Activated T-helper 2 cell treated with anti-CD3 and anti-CD28 coated beads, Interferon-gamma antibody, Interleukin-2, Interleukin-4, amounts not matched to agents 10 μg/mL and 5 μg/mL and 100 μg/mL, durations not matched to agents 14 hours and 24 hours and 36 hours (primary cell): Measurements from ENCODE around the gene TPM3. TPM values are rescaled to one million over a fixed set of nuclear protein-coding genes. Genes with fewer than 3 reads are reported as not detected.
"Not testable (repeated sequence)": the region's sequence is repeated elsewhere in the genome, so short reads cannot be mapped to it uniquely, and the experiment has no call there.

Experiments used
- DNase-seq: peaks from one replicate; pipeline ENCODE4 v3.0.0; 2021; ENCODE audit warnings: low spot score
- H3K27ac Mint-ChIP-seq: one replicate; pipeline ENCODE4 v1.8.0; 2021; ENCODE audit warnings: mixed read lengths
- H3K27me3 Mint-ChIP-seq: one replicate; pipeline ENCODE4 v1.8.0; 2021; ENCODE audit warnings: low read depth, mixed read lengths
- H3K36me3 Mint-ChIP-seq: one replicate; pipeline ENCODE4 v1.8.0; 2021; ENCODE audit warnings: low read depth, mixed read lengths
- H3K4me1 Mint-ChIP-seq: one replicate; pipeline ENCODE4 v1.8.0; 2021; ENCODE audit warnings: low read depth, mixed read lengths
- H3K4me3 Mint-ChIP-seq: one replicate; pipeline ENCODE4 v1.8.0; 2021; ENCODE audit warnings: low read depth, mild to moderate bottlenecking, moderate library complexity, mixed read lengths
- H3K9me3 Mint-ChIP-seq: one replicate; pipeline ENCODE4 v1.8.0; 2021; ENCODE audit warnings: mixed read lengths
- intact Hi-C: fragments of 100-400 bp; cut with micrococcal nuclease; formaldehyde crosslinking; loops from one replicate; pipeline ENCODE4 v1.15.1; 2023
- total RNA-seq: library from RNA; stranded (reverse); gene quantifications from 2 replicates; pipeline ENCODE4 v1.2.3, GENCODE V29; 2022

Gene TPM3
- 696 and 759 TPM in 2 replicates for total RNA-seq

DNA sequence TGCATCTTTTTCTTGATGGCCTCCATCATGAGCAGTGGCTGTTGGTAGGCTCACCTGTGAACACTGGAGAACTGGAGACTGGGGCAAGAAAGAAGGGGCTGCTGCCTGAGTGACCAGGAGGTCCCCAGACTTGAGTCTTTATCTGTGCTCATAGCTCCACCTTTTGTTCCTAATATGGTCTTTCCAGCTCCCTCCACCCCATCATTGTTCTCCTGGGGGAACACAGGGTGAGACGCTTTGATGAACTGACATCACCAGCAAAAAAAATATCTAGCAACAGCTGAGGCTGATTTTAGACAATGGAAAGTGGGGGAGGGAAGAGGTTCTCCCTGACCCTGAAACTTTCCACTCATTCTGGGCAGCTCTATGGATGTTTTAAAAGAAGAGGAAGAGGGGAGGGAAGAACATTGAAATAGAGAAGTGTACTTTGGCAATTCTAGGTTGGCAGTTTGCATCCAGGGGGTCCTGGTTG is at the start of gene TPM3:
TPM3 (minus strand) TSS at position 111 of the 472 bp plus-strand sequence; CDS start at position 29, 82 bp downstream.
- H3K27me3 Mint-ChIP-seq = peaks cover 37% of the 10 kb centered on the region
- no peak within 1 kb of the TSS for H3K27ac Mint-ChIP-seq
- H3K4me1 Mint-ChIP-seq = peaks cover 3% of the 10 kb centered on the region
- no peak for DNase-seq
- no peak within 1 kb of the TSS for H3K4me3 Mint-ChIP-seq
- no peaks in the 10 kb centered on the region for H3K9me3 Mint-ChIP-seq
- H3K36me3 Mint-ChIP-seq = no peaks in the 10 kb centered on the region
- intact Hi-C loops = no loop called here

DNA sequence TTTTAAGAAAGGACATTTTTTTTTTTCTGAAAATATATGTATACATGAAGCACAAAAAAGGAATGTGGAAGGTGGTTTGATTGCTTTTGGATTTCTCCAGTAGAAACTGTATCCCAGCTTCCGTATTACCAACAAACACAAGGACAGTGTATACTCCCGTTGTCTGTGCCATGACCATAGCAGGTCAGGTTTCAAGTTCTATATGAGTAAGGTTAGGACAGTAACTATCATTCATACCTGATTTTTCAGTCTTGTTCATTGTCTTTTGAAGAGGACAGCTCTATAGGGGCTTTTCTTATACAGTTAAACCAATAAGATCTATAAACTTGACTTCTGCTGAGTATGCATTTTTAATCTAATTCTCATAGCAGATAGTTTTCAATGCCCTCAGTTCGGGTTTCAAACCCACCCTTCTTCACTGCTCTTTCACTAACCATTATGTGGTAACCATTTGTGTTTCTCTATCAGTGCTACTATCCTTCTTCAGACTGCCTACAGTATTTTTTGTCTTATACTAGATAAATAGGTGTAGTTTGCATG is 48.5 kb upstream of the TPM3 start:
- no peaks in the 10 kb centered on the region for H3K27me3 Mint-ChIP-seq
- intact Hi-C loops = no loop called here
- DNase-seq = no peak
- peaks cover 90% of the 10 kb centered on the region for H3K36me3 Mint-ChIP-seq
- H3K27ac Mint-ChIP-seq = peak overlapping the region; percentile 61
- no peak overlapping the region for H3K4me3 Mint-ChIP-seq
- H3K4me1 Mint-ChIP-seq = peaks cover 17% of the 10 kb centered on the region
- H3K9me3 Mint-ChIP-seq = no peaks in the 10 kb centered on the region

DNA sequence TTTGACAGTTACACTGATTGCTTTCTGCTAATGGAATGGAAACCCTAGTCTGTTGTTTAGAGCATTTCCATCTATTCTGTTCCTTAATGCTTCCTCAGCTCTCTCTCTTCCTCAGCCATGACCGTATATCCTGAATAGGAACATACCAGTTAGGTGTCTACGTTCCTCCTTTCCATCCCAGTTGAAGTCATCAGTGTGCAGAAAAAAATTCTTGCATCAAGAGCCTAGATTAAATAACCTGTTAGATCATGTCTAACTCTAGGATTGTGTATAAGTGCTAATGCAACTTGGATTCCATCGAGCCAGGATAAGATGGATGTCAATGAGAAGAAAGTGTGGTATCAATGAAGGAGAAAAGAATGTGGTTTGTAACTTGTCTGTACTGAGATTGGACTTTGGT is 47.6 kb upstream of the TPM3 start:
- intact Hi-C loops = no loop called here
- no peak for DNase-seq
- peak overlapping the region; percentile 53 for H3K27ac Mint-ChIP-seq
- H3K27me3 Mint-ChIP-seq = no peaks in the 10 kb centered on the region
- no peaks in the 10 kb centered on the region for H3K9me3 Mint-ChIP-seq
- peaks cover 90% of the 10 kb centered on the region for H3K36me3 Mint-ChIP-seq
- H3K4me3 Mint-ChIP-seq = no peak overlapping the region
- H3K4me1 Mint-ChIP-seq = peaks cover 17% of the 10 kb centered on the region

DNA sequence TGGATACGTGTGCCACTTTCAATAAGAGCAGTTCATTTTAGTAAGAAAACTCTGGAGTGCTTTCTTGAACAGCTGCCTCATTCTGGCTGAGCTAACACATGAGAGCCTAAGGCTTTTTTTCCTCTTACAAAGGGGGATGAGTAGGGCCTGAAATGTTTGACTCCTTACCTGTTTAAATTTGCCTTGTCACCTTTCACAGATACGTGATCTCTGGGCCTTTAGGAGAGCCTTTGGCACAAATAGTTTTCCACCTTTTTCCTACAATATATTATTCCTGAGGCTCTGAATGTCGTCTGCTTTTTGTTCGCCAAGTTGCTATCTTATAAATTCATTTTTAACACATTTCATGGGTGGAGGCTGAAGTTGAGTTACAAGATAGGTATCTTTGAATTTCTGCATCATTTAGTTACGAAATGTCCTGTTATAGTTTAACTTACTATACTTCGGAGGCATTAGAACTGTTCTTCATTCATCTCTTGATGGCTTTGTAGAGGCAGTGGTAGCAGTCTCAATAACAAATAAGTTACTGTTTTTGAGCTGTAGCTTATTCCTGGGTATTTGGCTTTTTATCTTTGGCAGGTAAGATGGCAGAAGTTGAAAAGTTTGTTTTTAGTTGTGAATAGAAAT is 46.1 kb upstream of the TPM3 start:
- intact Hi-C loops = no loop called here
- Mint-ChIP-seq H3K27me3 (no peaks in the 10 kb centered on the region), H3K4me3 (no peak overlapping the region), H3K36me3 (peaks cover 88% of the 10 kb centered on the region), H3K4me1 (peaks cover 17% of the 10 kb centered on the region), H3K27ac (no peak overlapping the region), H3K9me3 (no peaks in the 10 kb centered on the region)
- no peak for DNase-seq

DNA sequence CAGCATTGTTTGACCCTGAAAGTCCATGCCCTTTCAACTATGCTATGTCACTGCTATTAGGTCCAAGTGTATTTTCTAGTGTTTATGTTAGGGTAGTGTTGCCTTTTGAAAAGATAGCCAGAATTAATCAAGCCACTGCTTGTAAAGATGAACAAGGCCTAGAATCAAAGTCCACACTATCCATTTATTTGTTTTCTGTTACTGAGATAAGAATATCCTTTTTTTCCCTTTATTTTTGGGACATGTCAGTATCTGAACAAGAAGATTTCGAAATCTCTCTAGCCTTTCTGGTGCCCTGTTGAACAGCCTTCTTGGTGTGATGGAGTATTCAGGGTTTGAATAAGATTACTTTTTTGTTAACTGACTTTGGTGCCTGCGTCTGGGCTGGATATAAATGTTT is 45.5 kb upstream of the TPM3 start:
- no peak overlapping the region for H3K4me3 Mint-ChIP-seq
- no peak overlapping the region for H3K27ac Mint-ChIP-seq
- intact Hi-C loops = no loop called here
- H3K4me1 Mint-ChIP-seq = peaks cover 17% of the 10 kb centered on the region
- peaks cover 85% of the 10 kb centered on the region for H3K36me3 Mint-ChIP-seq
- no peaks in the 10 kb centered on the region for H3K9me3 Mint-ChIP-seq
- no peaks in the 10 kb centered on the region for H3K27me3 Mint-ChIP-seq
- no peak for DNase-seq

DNA sequence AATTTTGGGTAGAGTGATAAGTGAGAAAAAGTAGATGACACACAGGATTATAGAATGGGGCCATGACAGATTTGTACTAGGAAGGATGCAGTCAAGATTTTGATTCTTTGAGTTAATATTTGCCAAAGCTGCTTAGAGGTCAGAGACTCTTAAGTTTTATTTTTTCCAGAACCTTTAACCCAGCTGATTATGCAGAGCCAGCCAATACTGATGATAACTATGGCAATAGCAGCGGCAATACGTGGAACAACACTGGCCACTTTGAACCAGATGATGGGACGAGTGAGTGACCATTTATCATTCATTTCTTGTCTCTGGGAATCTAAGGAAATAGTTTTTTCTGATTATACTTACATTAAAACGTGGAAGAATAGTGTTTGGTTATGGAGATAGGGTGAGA is 45.0 kb upstream of the TPM3 start:
- peaks cover 85% of the 10 kb centered on the region for H3K36me3 Mint-ChIP-seq
- no peaks in the 10 kb centered on the region for H3K27me3 Mint-ChIP-seq
- peaks cover 15% of the 10 kb centered on the region for H3K4me1 Mint-ChIP-seq
- no peak for DNase-seq
- intact Hi-C loops = no loop called here
- no peaks in the 10 kb centered on the region for H3K9me3 Mint-ChIP-seq
- H3K27ac Mint-ChIP-seq = no peak overlapping the region
- H3K4me3 Mint-ChIP-seq = no peak overlapping the region

DNA sequence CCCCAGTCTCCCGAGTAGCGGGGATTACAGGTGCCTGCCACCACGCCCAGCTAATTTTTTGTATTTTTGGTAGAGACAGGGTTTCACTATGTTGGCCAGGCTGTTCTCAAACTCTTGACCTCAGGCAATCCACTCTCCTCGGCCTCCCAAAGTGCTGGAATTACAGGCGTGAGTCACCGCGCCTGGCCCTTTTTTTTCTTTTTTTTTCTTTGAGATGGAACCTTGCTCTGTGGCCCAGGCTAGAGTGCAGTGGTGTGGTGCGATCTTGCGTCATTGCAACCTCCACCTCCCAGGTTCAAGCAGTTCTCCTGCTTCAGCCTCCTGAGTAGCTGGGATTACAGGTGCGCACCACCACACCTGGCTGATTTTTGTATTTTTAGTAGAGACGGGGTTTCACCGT is 41.2 kb upstream of the TPM3 start:
- H3K27ac Mint-ChIP-seq, DNase-seq, H3K4me3 Mint-ChIP-seq, H3K27me3 Mint-ChIP-seq, H3K4me1 Mint-ChIP-seq, intact Hi-C loops, H3K9me3 Mint-ChIP-seq: not testable (repeated sequence)
- H3K36me3 Mint-ChIP-seq = peaks cover 84% of the 10 kb centered on the region

DNA sequence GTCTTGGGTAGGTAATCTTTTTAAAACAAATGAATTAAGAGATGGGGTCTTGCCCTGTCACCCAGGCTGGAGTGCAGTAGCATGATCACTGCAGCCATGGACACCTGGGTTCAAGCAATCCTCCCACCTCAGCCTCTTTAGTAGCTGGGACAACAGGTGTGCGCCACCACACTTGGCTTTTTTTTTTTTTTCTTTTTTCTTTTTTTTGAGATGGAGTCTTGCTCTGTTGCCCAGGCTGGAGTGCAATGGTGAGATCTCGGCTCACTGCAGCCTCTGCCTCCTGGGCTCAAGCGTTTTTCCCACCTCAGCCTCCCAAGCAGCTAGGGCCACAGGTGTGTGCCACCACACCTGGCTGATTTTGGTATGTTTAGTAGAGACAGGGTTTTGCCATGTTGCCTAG is 39.2 kb upstream of the TPM3 start:
- H3K27me3 Mint-ChIP-seq, intact Hi-C loops, H3K4me1 Mint-ChIP-seq, H3K27ac Mint-ChIP-seq, H3K9me3 Mint-ChIP-seq, DNase-seq, H3K4me3 Mint-ChIP-seq: not testable (repeated sequence)
- peaks cover 84% of the 10 kb centered on the region for H3K36me3 Mint-ChIP-seq

DNA sequence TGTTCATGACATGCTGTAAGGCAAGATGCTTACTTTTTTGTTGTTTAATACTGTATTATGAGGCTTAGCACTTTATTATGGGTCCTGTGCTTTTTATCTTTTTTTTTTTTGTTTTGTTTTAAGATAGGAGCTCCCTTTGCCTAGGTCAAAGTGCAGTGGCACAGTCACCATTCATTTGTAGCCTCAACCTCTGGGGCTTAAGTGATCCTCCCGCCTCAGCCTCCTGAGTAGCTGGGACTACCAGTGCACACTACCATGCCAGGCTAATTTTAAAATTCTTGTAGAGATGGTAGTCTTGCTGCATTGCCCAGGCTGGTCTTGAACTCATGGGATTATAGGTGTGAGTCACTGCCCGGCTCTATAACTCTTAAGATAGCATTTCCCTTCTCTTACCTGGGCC is 33.5 kb upstream of the TPM3 start:
- intact Hi-C loops = no loop called here
- H3K27ac Mint-ChIP-seq = no peak overlapping the region
- H3K36me3 Mint-ChIP-seq = peaks cover 80% of the 10 kb centered on the region
- H3K4me3 Mint-ChIP-seq = no peak overlapping the region
- no peaks in the 10 kb centered on the region for H3K27me3 Mint-ChIP-seq
- DNase-seq = no peak
- H3K9me3 Mint-ChIP-seq = peaks cover 9% of the 10 kb centered on the region
- H3K4me1 Mint-ChIP-seq = peaks cover 37% of the 10 kb centered on the region

DNA sequence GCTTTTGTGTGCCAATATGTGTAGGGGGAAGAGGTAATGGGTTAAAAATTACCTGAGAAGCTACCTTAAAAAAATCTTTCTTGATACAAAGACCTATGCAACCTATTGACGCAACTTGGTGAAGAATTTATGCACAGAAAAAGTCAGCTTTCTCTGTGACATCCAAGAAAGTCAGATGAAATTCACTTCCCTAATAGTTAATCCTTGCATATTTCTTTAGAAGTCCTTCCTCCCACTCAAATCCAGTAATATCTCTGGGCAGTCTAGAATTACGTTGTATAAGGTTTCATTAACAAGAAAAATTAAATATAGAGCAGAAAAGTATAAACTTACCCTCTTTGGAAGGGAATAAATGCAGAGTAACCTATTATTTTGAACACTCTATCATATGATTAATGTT is 31.7 kb upstream of the TPM3 start:
- DNase-seq = no peak
- peaks cover 84% of the 10 kb centered on the region for H3K36me3 Mint-ChIP-seq
- intact Hi-C loops = loop anchor here (5.0 kb wide), 2 partner anchors 334 to 914 kb away; partner anchors contain the start of genes SLC50A1 and UBE2Q1
- peak overlapping the region; percentile 17 for H3K4me3 Mint-ChIP-seq
- H3K27me3 Mint-ChIP-seq = no peaks in the 10 kb centered on the region
- H3K9me3 Mint-ChIP-seq = peaks cover 9% of the 10 kb centered on the region
- H3K4me1 Mint-ChIP-seq = peaks cover 46% of the 10 kb centered on the region
- peak overlapping the region; percentile 81 for H3K27ac Mint-ChIP-seq

DNA sequence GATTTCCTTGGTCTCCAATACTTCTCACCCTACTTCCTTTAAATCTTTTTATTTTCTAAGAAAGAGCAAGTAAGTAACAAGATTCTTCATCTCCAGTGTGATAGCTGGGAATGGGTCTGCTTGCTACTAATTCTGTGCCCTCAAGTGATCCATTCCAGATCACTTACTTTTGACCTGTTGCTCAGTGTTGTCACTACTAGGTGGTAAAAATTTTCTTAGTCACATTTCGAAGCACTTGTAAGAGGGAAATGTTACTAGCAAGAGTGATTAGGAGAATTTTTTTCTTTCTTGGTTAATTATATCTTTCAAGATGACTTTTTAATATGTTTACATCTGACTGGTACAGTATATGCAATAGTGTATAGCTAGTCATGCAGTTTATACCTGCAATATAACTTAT is 31.0 kb upstream of the TPM3 start:
- H3K4me1 Mint-ChIP-seq = peaks cover 53% of the 10 kb centered on the region

DNA sequence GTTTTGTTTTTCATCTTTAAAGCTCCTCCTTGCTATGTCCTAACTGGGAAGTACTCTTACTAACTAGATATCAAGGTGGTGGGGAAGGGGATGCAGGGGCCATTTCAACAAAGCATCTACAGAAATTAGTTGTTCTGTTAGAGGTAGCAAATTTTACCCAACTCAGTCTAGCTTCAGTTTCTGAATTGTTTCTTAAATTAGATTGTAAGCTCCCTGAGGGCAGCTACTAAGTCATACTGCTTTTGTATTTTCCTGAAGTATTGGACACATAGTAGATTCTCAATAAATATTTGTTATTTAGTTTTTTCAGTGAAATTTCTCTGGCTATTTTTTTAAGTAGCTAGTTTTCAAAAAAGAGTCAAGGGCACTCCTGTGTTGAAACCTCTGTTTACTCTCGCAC is 30.6 kb upstream of the TPM3 start:
- Mint-ChIP-seq H3K9me3 (peaks cover 9% of the 10 kb centered on the region), H3K4me3 (peak overlapping the region; percentile 93), H3K27ac (peak overlapping the region; percentile 93), H3K27me3 (no peaks in the 10 kb centered on the region), H3K36me3 (peaks cover 84% of the 10 kb centered on the region), H3K4me1 (peaks cover 55% of the 10 kb centered on the region)
- DNase-seq = no peak
- intact Hi-C loops = loop anchor here (5.0 kb wide), 2 partner anchors 335 to 915 kb away; partner anchors contain the start of genes SLC50A1 and UBE2Q1

More for the DNA sequence above, 31.0 kb upstream of the TPM3 start:
- peaks cover 9% of the 10 kb centered on the region for H3K9me3 Mint-ChIP-seq
- peaks cover 84% of the 10 kb centered on the region for H3K36me3 Mint-ChIP-seq
- H3K27ac Mint-ChIP-seq = peak overlapping the region; percentile 81
- intact Hi-C loops = loop anchor here (5.0 kb wide), 2 partner anchors 334 to 914 kb away; partner anchors contain the start of genes SLC50A1 and UBE2Q1
- no peak for DNase-seq
- no peaks in the 10 kb centered on the region for H3K27me3 Mint-ChIP-seq
- peak overlapping the region; percentile 93 for H3K4me3 Mint-ChIP-seq

DNA sequence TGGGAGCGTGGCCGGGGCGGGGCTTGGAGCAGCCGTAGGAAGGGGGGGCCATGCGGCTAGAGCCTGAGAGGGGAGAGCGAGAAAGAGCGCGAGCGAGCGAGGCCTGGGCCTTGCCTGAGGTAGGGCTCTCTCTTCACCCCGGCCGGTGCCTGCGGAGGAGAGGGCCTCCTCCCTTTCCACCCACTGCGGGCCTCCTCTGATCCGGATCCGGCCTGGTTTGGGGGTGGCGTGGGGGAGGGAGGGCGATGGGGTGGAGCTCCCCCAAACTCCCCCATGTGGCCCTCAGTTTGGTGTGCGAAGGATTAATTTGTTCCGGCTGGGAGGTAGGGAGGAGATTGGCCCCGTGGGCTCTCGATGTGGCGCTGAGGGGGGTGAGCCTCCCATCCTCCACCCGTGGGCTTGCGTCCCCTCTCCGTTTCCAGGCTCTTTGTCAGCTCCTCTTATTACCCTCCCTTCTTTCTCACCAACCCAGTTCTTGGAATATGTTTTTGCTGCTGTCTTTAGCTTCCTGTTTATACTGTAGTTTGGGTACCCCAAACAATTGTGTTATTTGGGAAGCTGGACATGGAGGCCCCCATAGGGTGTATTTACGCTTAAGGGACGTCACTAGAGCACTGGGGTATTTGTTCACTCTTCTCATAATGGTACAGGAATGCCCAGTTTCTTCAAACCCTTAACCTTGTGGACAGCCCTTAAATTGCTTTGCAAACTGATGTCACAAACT is 29.5 kb upstream of the TPM3 start:
- Mint-ChIP-seq H3K27ac (peak overlapping the region; percentile 93), H3K4me3 (peak overlapping the region; percentile 93), H3K4me1 (peaks cover 59% of the 10 kb centered on the region), H3K27me3 (no peaks in the 10 kb centered on the region), H3K9me3 (peaks cover 9% of the 10 kb centered on the region), H3K36me3 (peaks cover 82% of the 10 kb centered on the region)
- intact Hi-C loops = loop anchor here (2.0 to 5.0 kb wide), 3 partner anchors 65 to 916 kb away; partner anchors contain the start of genes SLC50A1 and UBE2Q1
- peak; percentile 63 for DNase-seq
